22Rv1 (cell line): ENCODE results near the gene HAUS3.

Source experiments
- CTCF ChIP-seq: fragments of 450-650 bp; IDR thresholded peaks from 2 replicates; pipeline ENCODE4 v1.5.1; 2017; ENCODE audit warnings: mild to moderate bottlenecking
- ZFX ChIP-seq: fragments of 450-650 bp; IDR thresholded peaks from 2 replicates; pipeline ENCODE4 v1.6.1; 2017; ENCODE audit warnings: antibody characterized with exemption, borderline replicate concordance

GRCh38 chr4:2193326-2193725, 48.6 kb downstream of the HAUS3 start:
- TF ChIP-seq CTCF (no peak), ZFX (no peak)
